Breast epithelium (tissue), 3 donors: Measurements from ENCODE around the gene SLC6A18.

Experiments used
- CTCF ChIP-seq, 3 donors: fragments of 450-650 bp; IDR thresholded peaks; one replicate each; pipeline ENCODE4 v1.5.1; 2016 to 2017; ENCODE audit warnings: antibody characterized with exemption in 3 of 3, mild to moderate bottlenecking in 3 of 3, moderate library complexity in 3 of 3
- POLR2A ChIP-seq: fragments of 450-650 bp; IDR thresholded peaks from one replicate; pipeline ENCODE4 v1.6.1; 2016; ENCODE audit warnings: antibody characterized with exemption, mild to moderate bottlenecking, moderate library complexity

- TF ChIP-seq CTCF (IDR thresholded peaks at IDR 0.05), result no peak
- no peak for TF ChIP-seq POLR2A
Observed at GRCh38 chr5:1261643-1262042, 36.5 kb downstream of the SLC6A18 start.
